ENCODE data around the gene PATL1.
"Not testable (repeated sequence)": the region's sequence is repeated elsewhere in the genome, so short reads cannot be mapped to it uniquely, and the experiment has no call there.

The PATL1 gene

DNA sequence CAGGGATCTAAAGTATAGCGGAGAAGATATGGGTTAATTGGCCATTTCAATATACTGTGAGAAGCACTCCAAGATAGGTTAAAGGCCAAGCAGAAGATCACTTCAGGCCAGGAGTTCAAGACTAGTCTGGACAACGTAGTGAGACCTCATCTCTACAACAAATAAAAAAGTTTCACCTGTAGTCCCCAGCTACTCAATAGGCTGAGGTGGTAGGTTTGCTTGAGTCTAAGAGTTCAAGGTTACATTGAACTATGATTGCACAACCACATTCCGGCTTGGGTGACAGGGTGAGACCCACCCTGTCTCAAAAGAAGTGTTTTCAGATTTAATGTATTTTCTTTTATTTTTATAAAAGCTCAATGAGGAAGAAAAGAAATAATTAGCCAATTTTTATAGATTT, 25.4 kb downstream of the PATL1 start:
- no peak for DNase-seq (ENCODE audit: low read depth)
- TF ChIP-seq, protein P1, sequence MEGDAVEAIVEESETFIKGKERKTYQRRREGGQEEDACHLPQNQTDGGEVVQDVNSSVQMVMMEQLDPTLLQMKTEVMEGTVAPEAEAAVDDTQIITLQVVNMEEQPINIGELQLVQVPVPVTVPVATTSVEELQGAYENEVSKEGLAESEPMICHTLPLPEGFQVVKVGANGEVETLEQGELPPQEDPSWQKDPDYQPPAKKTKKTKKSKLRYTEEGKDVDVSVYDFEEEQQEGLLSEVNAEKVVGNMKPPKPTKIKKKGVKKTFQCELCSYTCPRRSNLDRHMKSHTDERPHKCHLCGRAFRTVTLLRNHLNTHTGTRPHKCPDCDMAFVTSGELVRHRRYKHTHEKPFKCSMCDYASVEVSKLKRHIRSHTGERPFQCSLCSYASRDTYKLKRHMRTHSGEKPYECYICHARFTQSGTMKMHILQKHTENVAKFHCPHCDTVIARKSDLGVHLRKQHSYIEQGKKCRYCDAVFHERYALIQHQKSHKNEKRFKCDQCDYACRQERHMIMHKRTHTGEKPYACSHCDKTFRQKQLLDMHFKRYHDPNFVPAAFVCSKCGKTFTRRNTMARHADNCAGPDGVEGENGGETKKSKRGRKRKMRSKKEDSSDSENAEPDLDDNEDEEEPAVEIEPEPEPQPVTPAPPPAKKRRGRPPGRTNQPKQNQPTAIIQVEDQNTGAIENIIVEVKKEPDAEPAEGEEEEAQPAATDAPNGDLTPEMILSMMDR (IDR thresholded peaks at IDR 0.05; ENCODE audit: control insufficient read depth, insufficient read depth, low read depth, low read length, missing control alignments): no peak
- H3K4me3 ChIP-seq (ENCODE audit: control insufficient read depth, low read depth, low read length): no peak overlapping the region

- no peak overlapping the region for H3K4me3 ChIP-seq (ENCODE audit: control insufficient read depth, low read depth, low read length)
- TF ChIP-seq, protein P1 (IDR thresholded peaks at IDR 0.05; ENCODE audit: control insufficient read depth, insufficient read depth, low read depth, low read length, missing control alignments): no peak
- DNase-seq (ENCODE audit: low read depth): no peak
These were observed 27.7 kb downstream of the PATL1 start for GRCh38 chr11:59641156-59641555.

GRCh38 chr11:59630493-59630892, 38.3 kb downstream of the PATL1 start:
- no peak for DNase-seq (ENCODE audit: low read depth)
- TF ChIP-seq, protein P1 (IDR thresholded peaks at IDR 0.05; ENCODE audit: control insufficient read depth, insufficient read depth, low read depth, low read length, missing control alignments): no peak
- H3K4me3 ChIP-seq (ENCODE audit: control insufficient read depth, low read depth, low read length): no peak overlapping the region

DNA sequence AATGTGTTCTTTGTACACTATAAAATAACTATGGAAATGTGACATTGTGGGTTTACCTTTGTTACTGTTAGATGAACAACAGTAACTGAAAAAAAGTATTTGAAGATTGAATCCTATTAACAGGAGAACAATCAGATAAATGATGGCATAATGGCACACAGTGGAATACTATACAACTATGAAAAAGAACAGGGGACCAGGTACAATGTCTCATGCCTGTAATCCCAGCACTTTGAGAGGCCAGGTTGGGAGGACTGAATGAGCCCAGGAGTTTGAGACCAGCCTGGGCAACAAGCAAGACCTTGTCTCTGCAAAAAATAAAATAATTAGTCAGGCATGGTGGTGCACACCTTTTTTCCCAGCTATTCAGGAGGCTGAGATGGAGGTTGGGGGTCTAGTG, 38.8 kb downstream of the PATL1 start:
- no peak for DNase-seq (ENCODE audit: low read depth)
- no peak overlapping the region for H3K4me3 ChIP-seq (ENCODE audit: control insufficient read depth, low read depth, low read length)
- TF ChIP-seq, protein P1 (IDR thresholded peaks at IDR 0.05; ENCODE audit: control insufficient read depth, insufficient read depth, low read depth, low read length, missing control alignments): no peak

DNA sequence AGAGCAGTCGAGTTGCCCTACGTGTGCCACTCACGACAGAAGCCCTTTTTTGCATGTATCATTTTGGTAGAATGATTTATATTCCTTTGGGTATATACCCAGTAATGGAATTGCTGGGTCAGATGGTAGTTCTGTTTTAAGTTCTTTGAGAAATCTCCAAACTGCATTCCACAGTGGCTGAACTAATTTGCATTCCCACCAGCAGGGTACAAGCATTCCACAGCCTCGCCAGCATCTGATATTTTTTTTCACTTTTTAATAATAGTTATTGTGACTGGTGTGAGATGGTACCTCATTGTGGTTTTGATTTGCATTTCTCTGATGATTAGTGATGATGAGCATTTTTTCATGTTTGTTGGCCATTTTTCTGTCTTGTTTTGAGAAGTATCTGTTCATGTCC, 41.9 kb downstream of the PATL1 start:
- TF ChIP-seq, protein P1 (IDR thresholded peaks at IDR 0.05; ENCODE audit: control insufficient read depth, insufficient read depth, low read depth, low read length, missing control alignments): peak; percentile 20
- not testable (repeated sequence) for DNase-seq (ENCODE audit: low read depth); H3K4me3 ChIP-seq (ENCODE audit: control insufficient read depth, low read depth, low read length)

- TF ChIP-seq, protein P1 (IDR thresholded peaks at IDR 0.05; ENCODE audit: control insufficient read depth, insufficient read depth, low read depth, low read length, missing control alignments): no peak
- no peak overlapping the region for H3K4me3 ChIP-seq (ENCODE audit: control insufficient read depth, low read depth, low read length)
- no peak for DNase-seq (ENCODE audit: low read depth)
These were observed 43.1 kb downstream of the PATL1 start for GRCh38 chr11:59625703-59626102.

DNA sequence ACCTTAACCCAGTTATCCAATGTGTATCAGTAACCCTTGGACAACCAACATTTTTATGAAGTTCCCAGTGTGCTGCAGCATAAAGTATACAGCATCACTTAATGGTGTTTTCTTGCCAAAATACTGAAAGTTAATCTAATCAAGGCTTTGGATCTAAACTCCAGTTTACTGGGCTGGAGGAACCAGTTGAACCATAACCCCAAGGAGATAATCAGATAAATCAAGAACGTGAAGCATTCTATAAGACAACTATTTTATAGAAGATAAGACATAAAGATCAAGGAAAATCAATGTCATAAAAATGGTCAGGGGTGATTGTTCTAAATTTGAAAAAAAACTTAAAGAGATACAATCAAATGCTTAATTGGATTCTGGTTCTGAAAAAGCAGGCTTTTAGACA, 51.0 kb downstream of the PATL1 start:
- no peak overlapping the region for H3K4me3 ChIP-seq (ENCODE audit: control insufficient read depth, low read depth, low read length)
- TF ChIP-seq, protein P1 (IDR thresholded peaks at IDR 0.05; ENCODE audit: control insufficient read depth, insufficient read depth, low read depth, low read length, missing control alignments): no peak
- no peak for DNase-seq (ENCODE audit: low read depth)
